HT-29 (cell line): Measurements from ENCODE around the gene WNK2. TPM values are rescaled to one million over a fixed set of nuclear protein-coding genes. Genes with fewer than 3 reads are reported as not detected.
A peak's percentile ranks its signal among the peaks of the same experiment; 100 is the strongest.
"Not testable (repeated sequence)": the region's sequence is repeated elsewhere in the genome, so short reads cannot be mapped to it uniquely, and the experiment has no call there.

Source experiments
- DNase-seq: peaks from one replicate; pipeline ENCODE4 v3.0.0-alpha.2; 2015; ENCODE audit warnings: low spot score
- total RNA-seq: library from RNA; depleted of rRNA; stranded (reverse); fragments of >200 nt; shearing (Covaris generic); gene quantifications from 2 replicates; pipeline ENCODE4 v1.2.3, GENCODE V29; 2014; rRNA removed

WNK2 gene
- total RNA-seq, result 27.5 and 28.6 TPM in 2 replicates

DNA sequence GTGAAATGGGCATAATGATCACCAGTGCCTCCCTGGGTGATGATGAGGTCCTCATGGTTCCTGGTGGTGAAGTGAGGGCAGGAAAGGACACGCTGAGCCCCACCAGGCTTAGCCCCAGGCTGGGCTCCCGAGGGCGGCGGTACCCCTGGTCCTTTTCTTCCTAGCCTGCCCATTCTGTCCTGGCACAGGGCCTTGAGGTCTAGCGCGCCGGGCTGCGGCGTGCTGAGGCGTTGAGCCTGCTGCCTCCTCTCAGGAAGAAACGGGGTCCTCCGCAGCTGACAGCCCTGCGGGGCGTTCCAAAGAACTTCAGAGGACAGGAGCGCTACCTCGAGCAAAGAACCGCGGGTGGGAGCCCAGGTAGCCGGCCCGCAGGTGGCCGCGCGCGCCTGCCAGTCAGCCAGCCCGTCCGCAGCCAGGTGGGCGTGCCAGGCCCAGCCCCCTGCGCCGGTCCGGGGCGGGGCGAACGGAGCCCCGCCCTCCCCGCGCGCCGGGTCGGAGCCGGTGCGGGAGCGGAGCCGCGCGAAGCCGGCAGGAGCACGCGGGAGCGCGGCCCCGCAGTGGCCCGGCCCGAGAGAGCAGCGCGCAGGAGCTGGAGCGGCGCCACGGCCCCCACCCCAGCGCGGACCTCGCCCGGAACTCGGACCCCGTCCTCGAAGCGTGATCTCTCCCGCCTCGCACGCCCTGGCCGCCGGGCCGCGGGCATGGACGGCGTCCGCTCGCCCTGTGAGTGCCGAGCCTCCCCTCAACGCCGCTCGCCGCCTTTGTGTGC, at the start of gene WNK2:
Gene WNK2 (plus strand): TSS at position 477 of the 769 bp plus-strand sequence. CDS start 791 bp downstream, outside the sequence.
- peak; percentile 57 for DNase-seq

DNA sequence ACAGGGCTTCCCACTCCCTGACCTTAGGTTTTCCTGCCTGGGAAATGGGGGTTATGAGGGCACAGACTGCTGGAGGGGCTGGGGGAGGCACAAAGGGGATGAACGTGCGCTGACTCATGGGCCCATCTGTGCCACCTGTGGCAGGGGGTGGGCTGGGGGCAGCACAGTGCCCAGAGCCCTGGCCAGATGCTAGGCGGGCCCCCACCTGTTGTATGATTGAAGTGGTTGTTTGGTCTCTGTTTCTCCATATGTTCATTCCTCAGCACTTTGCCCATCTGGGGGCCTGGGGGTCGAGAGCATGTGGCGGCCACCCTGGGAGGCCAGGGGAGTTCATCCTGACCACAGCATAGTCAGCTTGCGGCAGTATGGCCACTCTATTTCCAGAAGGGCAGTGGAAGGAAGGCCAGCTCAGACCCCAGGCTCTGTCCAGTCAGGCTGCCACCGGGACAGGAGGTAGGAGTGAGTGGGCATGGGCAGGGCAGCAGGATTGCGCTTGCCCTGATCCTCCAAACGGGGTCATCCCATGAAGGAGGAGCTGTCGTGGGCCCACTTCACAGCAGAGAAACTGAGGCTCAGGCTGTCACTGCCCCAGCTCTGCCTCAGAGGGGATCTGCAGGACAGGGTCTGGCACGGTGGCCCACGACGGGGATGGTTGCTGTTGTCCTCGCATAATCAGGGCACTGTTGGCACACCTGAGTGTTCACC, 49.0 kb upstream of the WNK2 start:
- DNase-seq, result no peak

DNA sequence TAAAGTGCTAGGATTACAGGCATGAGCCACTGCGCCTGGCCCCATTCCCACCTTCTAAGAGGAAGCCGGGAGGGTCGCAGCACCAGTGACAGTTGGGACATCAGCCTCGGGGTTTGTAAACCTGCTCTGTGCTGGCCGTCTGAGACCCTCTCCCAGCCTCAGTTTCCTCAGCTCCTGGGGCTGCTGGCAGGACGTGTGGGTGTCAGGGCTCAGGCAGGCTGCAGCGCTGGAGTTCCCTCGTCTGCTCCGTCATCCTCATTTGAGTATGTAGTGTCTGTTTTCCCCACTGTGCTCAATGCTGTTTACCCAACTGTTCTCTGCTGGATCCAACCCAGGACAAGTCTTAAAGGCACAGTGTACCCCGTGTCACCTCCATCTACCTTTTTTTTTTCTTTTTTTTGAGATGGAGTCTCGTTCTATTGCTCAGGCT, 47.9 kb upstream of the WNK2 start:
- DNase-seq, result no peak

DNA sequence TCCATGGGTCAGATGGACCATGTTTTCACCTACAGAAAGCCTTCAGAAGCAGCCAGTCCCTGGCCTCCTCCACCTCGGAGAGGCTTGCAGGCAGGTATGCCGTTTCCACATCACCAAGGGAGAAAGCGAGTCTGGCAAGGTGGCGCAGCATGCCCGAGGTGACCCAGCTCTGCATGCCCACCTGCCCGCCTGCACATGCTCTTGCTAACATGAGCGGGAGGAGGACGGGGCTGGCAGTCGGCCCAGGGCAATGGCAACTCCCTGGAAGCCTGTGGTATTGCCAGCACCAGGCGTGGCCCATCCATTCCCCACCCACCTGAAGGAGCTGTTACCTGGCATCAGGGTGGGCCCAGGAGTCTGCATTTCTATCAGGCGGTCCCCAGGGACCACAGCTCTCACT, 46.6 kb upstream of the WNK2 start:
- DNase-seq, result no peak

DNA sequence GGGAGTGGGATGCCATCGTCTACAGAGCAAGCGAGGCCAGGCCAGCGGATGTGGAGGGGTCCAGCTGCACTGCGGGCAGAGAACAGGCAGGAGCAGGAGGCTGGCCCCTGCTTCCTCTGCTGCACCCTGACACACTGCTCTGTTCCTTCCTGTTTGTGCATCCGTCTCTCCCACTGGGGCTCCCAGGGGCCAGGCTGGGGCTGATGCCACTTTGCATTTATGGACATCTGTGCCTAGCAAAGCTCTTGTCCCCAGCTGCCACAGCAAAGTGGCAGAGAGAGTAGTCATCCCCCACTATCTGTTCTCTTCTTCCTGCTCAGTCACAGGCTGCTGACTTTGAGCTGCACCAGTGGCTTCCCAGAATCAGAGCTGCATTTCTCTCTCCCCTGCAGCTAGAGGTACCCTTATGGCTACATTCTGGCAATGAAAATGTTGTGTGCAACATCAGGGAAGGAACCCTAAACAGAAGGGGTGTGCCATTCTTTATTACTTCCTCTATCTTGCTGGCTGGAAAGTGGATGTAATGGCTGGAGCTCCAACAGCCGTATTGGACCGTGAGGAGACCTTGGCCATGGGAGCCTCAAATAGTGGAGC, 45.7 kb upstream of the WNK2 start:
- no peak for DNase-seq

DNA sequence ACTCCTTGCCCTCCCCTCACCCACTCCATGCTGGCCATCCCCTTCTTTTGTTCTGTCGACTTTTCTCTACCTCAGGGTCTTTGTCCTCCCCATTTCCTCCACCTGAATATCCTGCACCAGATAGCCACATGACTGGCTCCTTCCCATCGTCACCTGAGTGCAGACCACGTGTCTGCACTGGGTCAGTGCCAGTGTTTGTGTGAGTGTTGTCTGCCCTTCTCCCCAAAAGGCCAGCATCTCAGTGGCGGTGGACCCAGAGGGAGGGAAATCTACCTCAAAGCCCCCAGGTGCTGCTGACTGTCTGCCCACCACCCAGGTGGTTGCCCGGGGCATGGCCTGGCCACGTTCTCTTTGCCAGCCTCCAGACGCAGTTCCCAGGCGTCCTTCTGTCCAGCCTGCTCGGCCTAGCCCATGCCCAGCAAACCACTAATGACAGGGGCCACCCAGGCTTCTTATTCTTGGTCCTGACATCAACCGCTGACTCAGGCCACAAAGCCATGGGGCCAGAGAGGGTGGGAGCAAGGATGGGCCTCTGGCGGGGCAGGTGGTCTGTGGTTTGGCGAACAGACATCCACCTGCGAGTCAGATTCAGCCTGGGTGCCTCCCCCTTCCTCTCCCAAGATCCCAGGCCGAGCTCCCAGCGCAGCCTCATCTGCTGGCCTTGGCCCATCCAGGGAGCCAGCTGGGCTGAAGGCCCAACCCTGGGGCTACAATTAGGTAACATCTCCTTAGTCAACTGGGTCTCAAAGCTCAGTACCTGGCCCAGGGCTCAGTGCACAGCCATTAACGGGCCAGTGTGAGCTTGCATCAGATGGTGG, 44.4 kb upstream of the WNK2 start:
- DNase-seq, result no peak

DNA sequence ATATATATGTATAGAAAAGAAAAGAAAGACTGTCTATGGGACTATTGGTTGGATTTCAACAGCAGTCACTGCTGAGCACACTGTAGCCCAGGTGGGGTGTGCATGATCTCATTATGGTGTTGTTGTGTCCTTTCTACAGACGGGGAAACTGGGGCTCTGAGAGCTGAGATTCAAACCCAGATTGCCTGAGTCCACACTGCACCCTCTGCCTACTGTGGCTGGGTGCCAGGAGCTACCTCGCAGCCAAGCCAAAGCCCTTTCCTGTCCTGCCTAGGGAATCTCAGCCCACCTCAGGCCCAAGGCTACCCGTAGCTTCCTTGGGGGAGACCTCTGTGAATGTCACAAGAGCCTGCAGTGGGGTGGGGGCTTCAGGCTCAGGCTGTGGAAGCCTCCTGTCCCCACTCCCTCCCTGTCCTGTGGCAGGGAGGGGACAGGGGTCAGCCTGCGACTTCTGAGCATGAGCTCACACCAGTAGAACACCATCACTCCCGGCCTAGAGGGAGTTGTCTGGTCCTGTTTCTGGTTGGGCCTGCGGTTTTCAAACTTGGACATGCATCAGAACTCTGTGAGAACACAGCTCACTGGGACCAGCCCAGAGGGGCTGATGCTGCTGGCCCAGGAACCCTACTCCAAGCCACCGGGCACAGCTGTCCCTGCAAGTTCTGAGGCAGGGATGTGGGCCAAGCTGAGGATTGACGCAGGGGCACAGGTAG, 42.0 kb upstream of the WNK2 start:
- DNase-seq, result no peak

DNA sequence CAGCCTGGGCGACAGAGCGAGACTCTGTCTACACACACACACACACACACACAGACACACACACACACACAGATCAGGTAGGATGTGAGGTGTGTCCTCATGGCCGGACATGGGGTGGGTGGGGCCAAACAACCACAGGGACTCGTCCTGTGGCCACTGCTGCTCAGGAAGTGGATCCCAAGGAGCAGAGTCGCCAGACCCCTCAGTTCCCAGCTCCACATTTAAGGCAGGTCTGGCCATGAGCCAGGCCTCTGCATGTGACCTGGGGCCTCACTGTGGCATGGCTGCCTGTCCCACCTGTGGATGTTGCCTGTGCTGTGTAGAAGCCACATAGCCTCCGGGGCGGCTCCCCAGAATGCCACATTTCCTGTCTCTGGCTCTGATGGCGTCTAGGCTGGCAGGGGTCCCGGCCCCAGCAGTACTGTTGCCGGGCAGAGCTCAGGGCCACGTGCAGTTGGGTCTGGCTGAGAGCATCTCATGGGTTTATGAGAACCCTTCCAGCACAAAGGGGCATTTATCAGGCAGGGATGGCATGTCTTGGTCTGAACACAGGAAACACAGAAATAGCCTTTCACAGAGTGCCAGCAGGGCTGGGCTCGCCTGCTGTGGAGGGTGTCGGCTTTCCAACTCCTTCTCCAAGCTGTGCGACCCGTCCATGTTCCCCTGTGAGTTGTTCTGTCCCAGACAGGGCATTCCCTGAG, 40.0 kb upstream of the WNK2 start:
- DNase-seq, result no peak

DNA sequence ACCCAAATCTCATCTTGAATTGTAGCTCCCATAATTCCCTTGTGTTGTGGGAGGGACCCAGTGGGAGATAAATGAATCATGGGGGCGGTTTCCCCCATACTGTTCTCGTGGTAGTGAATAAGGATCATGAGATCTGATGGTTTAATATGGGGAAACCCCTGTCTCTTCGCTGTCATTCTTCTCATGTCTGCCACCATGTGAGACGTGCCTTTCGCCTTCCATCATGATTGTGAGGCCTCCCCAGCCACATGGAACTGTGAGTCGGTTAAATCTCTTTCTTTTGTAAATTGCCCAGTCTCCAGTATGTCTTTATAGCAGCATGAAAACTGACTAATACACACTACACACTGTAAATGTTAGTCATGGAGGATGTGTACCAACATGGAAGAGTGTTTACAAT, 37.2 kb upstream of the WNK2 start:
- DNase-seq, result not testable (repeated sequence)

DNA sequence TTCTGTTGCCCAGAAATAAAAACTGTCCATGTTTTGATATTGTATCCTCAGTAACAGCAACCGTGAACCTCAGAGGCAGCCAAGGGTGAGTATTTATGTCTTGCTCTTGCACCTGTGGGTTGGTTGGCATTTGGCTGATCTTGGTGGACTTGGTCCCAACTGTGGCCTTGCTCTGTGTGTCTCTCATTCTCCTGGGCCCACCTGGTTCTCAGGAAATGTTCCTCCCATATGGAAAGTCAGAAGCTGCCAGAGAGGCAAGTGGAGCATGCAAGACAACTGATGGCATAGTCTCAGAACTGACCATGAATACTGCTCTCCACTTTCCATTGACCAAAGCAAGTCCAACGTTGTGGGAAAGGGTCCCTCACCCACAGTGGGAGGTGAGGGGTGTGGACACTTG, 36.3 kb upstream of the WNK2 start:
- no peak for DNase-seq

DNA sequence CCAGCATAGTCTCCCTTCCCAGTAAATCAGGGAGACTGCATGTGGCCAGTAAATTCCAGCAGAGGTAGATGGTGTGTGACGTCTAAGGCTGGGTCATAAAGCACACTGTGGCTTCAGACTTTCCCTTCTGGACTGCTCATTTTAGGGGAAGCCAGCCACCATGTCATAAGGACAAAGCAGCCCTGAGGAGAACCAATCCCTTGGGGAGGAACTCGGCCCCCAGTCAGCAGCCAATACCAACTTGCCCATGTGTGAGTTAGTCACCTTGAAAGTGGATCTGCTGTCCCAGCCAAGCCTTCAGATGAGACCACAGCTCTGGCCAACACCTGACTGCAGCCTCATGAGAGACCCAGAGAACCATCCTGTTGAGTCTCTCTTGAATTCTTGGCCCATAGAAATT, 35.2 kb upstream of the WNK2 start:
- DNase-seq, result no peak

DNA sequence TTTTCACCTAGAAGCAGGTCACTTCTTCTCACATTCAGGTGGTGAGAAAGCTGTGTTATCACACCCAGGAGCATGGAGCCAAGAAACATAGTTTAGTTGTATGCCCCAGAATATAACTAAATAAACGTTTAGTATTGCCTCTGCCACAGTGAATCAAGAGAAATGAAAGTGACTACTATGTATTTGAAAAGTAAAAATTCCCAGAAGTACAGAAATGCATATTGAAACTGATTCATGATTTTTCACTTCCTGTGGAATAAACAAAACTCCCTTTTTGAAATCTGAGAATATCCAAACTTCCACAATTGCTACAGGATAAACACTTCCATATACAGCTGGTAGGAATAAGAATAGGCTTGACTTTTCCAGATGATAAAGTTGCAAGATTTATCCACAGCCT, 34.6 kb upstream of the WNK2 start:
- DNase-seq, result no peak

DNA sequence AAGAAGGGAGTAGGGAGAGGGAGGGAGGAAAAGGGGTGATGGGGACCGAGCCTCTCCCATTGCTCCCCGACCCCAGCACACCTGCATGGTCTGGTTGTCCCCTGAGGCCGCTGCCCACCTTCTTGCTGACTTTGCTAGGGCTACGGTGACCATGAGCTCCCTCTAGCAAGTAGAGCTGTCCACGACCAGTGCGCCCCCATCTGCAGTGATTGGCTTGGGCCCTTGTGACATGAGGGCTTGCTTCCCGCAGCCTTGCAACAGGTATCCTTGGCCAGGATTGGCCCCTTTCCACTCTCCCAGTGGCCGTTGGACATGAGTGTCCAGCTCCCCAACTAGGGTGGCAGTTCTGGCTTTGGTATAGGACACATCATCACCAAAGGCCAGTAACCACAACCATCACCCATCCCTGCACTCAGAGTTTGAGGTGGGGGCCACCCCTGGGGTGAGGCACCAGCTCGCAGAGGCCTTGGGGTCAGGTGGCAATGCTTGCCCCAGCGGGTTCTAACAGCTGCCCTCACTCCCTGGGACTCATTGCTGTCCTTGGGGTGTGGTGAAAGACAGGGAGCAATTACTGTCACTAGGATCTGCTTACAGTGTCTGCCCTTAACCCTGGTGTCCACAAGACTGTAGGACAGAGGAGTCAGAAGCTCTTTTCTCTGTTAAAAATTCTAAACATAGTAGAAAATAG, 32.7 kb upstream of the WNK2 start:
- no peak for DNase-seq

DNA sequence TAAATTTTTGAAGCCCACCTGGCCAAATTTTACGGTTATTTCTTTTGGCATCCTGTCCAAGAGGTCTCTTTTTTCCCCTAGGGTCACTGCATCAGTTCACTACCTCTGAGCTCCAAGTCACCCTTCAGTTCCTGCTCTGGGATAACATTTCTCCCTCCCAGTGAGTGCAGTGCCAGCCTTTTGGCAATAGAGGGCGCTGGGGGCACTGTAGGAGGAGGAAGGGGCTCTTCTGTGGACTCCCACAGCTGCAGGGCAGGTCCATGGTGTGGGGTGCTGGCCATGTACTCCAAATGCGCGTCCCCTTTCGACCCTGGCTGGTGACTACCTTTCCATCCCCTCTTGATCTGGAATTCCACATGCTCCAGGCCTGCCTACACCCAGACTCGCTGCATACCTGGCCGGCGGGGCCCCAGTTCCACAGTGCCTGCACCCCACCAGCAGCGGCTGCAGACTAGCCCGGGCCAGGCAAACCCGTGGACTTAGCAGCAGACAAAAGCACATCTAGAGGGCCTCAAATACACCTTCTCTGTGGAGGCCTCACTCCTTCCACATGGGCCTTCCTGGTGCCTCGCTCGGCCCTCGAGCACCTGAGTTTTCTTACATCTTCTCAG, 29.5 kb upstream of the WNK2 start:
- peak; percentile 62 for DNase-seq

DNA sequence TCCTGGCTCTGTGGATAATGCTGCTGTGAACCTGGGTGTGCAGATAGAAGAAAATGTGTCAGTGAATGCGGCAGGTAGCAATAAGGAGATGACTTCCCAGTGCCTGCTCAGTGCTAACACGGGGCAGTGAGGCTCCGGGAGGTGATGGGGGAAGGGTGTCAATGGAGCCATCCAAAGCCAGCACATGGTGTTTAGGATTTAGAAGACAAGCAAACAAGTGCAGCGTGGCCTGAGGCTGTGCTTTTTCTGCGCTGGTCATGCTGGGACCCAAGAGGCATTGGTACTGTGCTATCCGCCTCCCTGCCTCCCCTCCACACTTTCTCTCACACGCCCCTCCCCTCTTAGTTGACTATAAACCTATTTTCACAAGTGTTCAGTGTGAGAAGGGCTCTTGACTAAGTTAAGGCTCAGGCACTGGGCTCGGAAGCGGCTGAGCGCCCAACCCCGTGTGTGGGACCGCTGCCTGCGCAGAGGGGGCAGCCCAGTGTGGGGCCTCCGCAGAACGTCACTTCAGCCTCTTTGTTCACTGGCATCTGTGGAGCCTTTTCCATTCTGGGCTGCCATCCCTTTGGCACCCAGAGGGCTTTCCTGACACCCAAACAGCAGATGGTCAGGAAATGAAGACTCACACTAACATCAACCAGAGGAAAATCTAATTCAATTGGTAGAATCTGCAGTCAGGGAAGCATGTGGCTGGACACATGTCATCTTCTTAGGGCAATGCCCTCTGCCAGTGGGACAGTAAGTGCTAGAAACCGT, 28.0 kb upstream of the WNK2 start:
- no peak for DNase-seq

DNA sequence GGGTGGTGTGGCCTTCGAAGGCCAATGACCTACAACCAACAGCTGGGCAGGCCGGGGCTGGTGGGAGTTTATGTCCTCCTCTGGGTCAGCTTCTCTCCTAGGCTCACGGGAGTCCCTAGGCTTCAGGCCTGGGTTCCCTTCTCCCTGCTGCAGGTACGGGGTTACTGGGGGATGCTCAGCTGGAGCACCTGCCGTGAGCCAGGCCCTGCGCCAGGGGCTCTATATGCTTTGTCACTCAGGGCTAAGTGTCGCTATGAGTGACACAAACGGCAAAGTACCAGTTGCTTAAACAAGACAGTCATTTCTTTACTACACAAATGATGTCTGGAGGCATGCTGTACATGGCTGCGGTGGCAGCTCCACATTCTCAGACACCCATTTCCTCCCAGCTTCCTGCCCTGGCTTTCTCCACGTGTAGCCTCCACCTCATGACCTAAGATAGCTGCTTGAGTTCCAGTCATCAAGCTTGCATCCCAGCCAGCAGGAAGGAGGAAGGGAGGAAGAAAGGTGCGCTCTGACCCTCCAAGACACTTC, 27.4 kb upstream of the WNK2 start:
- DNase-seq, result no peak

DNA sequence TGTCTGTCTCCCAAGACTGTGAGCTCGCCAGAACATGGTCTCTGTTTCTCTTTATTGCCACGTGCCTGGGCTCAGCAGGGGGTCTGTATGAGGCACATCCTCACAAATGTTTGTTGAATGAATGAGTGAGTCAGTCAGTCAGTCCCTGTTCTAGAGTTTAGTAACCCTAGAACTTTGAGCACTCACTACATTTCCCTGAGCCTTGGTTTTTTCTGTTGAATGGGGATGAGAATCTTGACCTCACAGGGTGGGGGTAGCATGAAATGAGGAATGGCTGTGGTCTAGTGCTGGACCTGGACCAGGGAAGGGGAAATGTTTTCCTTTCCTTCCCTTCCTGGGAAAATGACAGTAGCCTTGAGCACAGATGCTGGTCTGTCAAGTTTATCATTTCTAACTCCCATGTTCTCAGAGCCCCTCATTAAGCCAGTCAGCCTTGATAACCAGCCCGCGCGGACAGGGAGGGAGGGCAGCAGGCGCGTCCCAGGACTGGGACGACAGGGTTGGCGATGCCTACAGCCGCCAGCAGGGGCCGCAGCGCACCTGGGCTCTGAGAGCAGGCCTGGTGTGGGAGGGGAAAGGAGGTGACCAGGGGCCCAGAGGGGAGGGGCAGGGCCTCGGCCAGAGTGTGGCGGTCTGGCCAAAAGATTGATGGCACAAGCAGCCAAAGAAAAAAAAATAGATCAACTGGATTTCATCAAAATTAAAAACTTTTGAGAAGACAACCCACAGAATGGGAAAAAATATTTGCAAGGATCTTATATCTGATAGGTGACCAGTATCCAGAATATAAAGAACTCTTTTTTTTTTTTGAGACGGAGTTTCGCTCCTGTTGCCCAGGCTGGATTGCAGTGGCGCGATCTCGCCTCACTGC, 24.1 kb upstream of the WNK2 start:
- DNase-seq, result peak; percentile 91
